ENCODE results near the gene KAZN.

DNA sequence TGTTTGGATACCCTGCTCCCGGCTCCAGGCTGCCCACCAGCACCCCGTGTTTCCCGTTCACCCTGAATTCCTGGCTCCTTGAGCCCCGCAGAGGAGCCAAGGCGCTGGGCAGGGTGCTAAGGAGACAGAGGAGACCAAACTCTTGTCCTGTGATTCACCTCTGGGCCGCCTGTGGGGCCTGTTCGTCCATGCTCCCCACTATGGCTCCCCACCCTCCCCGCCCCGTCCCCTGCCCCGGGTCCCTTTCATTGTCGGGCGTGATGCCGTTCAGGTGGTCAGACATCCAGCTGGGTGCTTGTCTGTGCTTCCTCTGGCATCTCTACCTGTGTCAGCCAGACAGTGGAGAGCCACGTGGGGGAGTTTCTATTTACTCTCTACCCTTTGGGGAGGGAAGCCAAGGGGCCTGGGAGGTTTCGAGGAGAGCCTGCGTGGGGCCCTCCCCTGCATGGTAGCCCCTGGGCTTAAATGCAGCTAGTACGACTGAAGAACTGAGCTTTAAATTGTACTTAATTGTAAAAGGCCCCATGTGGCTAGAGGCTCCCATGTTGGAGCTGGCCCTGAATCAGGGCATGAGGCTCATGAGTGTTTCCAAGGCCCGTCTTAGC lies 333.7 kb downstream of the KAZN start:
- TF ChIP-seq POLR2A (IDR thresholded peaks at IDR 0.05): no peak
- TF ChIP-seq, protein P1, sequence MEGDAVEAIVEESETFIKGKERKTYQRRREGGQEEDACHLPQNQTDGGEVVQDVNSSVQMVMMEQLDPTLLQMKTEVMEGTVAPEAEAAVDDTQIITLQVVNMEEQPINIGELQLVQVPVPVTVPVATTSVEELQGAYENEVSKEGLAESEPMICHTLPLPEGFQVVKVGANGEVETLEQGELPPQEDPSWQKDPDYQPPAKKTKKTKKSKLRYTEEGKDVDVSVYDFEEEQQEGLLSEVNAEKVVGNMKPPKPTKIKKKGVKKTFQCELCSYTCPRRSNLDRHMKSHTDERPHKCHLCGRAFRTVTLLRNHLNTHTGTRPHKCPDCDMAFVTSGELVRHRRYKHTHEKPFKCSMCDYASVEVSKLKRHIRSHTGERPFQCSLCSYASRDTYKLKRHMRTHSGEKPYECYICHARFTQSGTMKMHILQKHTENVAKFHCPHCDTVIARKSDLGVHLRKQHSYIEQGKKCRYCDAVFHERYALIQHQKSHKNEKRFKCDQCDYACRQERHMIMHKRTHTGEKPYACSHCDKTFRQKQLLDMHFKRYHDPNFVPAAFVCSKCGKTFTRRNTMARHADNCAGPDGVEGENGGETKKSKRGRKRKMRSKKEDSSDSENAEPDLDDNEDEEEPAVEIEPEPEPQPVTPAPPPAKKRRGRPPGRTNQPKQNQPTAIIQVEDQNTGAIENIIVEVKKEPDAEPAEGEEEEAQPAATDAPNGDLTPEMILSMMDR (IDR thresholded peaks at IDR 0.05): no peak

All from body of pancreas (tissue), 4 donors.